ENCODE data around the gene RALGPS1. TPM values are rescaled to one million over a fixed set of nuclear protein-coding genes. Genes with fewer than 3 reads are reported as not detected.

RALGPS1 gene
- total and polyA plus RNA-seq, 2 of the 8 experiments (the other 6 are each of a cell fraction or from before 2014, with no cell fraction given): 20.0 to 23.5 TPM

- ChIA-PET POLR2A (ENCODE audit: partially characterized antibody) (interaction anchor here (0.8 kb wide), 1 partner anchor 67 kb away, joined by 3 read pairs; no protein-coding TSS in a partner anchor), CTCF (ENCODE audit: partially characterized antibody) (interaction anchor here (0.6 to 1.8 kb wide), 4 partner anchors 12 to 61 kb away, joined by 3 to 5 read pairs (median 4); no protein-coding TSS in a partner anchor)
- Histone ChIP-seq H2BK15ac (ENCODE audit: low read length) (no peak overlapping the region), H3K79me2 (ENCODE audit: control insufficient read depth in 1 of 2, insufficient read depth in 2 of 2, low read length in 2 of 2) (no peaks in the 10 kb centered on the region), H2AFZ (ENCODE audit: low read length) (no peak overlapping the region), H3K4me2 (ENCODE audit: insufficient read depth in 1 of 2, low read depth in 2 of 2, low read length in 2 of 2) (no peak overlapping the region), H2AK5ac (ENCODE audit: low read depth, low read length) (no peak overlapping the region), H3K18ac (ENCODE audit: extremely low read depth, low read length) (no peak overlapping the region), H3K4me1 (replicated peaks in 1 of 4; ENCODE audit: control insufficient read depth in 3 of 4, insufficient read depth in 4 of 4, low read length in 3 of 4) (no peaks in the 10 kb centered on the region), H3K56ac (replicated peaks; ENCODE audit: insufficient read length, low read depth, low read length) (no peak overlapping the region), H4K8ac (ENCODE audit: extremely low read depth, insufficient read depth, low read length) (0 out of 2 replicates have a peak overlapping the region, but pooled peaks have one; percentile 8), H2BK20ac (ENCODE audit: low read length) (no peak overlapping the region), H3K79me1 (ENCODE audit: low read depth, low read length) (no peaks in the 10 kb centered on the region), H3K14ac (ENCODE audit: insufficient read length) (no peak overlapping the region), H3K4ac (replicated peaks; ENCODE audit: insufficient read length, low read depth, low read length) (no peak overlapping the region), H3K9ac (replicated peaks in 1 of 4; ENCODE audit: extremely low read depth in 1 of 4, low read depth in 3 of 4, low read length in 3 of 4) (no peak overlapping the region), H3K27me3 (replicated peaks in 1 of 4; ENCODE audit: control insufficient read depth in 3 of 4, extremely low read depth in 1 of 4, insufficient read depth in 3 of 4, low read length in 3 of 4) (no peaks in the 10 kb centered on the region), H2BK12ac (ENCODE audit: low read depth, low read length) (no peak overlapping the region; the same call in 1 of the 2 replicates), H3K4me3 (ENCODE audit: extremely low read depth in 1 of 4, insufficient read depth in 2 of 4, low read depth in 3 of 4, low read length in 4 of 4) (no peak overlapping the region), H3K9me3 (ENCODE audit: insufficient read depth in 2 of 2, low read depth in 1 of 2, low read length in 1 of 2) (no peaks in the 10 kb centered on the region), H3K36me3 (ENCODE audit: control insufficient read depth in 2 of 4, insufficient read depth in 4 of 4, low read length in 3 of 4) (no peaks in the 10 kb centered on the region), H4K20me1 (replicated peaks in 1 of 2; ENCODE audit: control insufficient read depth in 1 of 2, insufficient read depth in 2 of 2, low read length in 2 of 2) (peaks cover 2% of the 10 kb centered on the region in 2 experiments), H4K5ac (ENCODE audit: insufficient read length, low read depth, low read length) (no peak overlapping the region), H3K27ac (ENCODE audit: low read depth, low read length) (no peak overlapping the region), H3K23me2 (ENCODE audit: low read depth, low read length) (no peaks in the 10 kb centered on the region), H2BK120ac (replicated peaks; ENCODE audit: low read depth, low read length) (no peak overlapping the region), H2BK5ac (ENCODE audit: low read depth, low read length) (no peak overlapping the region), H3K23ac (ENCODE audit: insufficient read length) (no peak overlapping the region), H4K91ac (replicated peaks; ENCODE audit: insufficient read length, low read length) (no peak overlapping the region)
- TF ChIP-seq EP300 (IDR thresholded peaks at IDR 0.05; ENCODE audit: borderline replicate concordance in 1 of 2, low read depth in 2 of 2, low read length in 2 of 2) (no peak), FOSL1 (IDR thresholded peaks at IDR 0.05; ENCODE audit: insufficient read depth, low read depth, low read length) (no peak), PHF8 (conservative IDR thresholded peaks at IDR 0.05; ENCODE audit: low read depth, low read length) (no peak), TAF1 (IDR thresholded peaks at IDR 0.05; ENCODE audit: low read depth, low read length) (no peak), KDM5A (IDR thresholded peaks at IDR 0.05; ENCODE audit: low read length) (no peak)
- DNase-seq (ENCODE audit: low read depth in 1 of 2, low spot score in 2 of 2) (no peak), FAIRE-seq (no peak)
- 90% methylated on average over 13 of the region's 13 CpGs; no CpG with 5 or more reads in 1 of the 2 experiments for whole genome bisulfite sequencing, 2 experiments (ENCODE audit: extremely low coverage in 1 of 2, insufficient coverage in 1 of 2, insufficient read length in 1 of 2, insufficient replicate concordance in 2 of 2, low coverage in 1 of 2, low lambda C conversion rate in 2 of 2, missing lambda C conversion rate in 1 of 2)
Observed at GRCh38 chr9:127096208-127096607, 181.6 kb downstream of the RALGPS1 start.

All from H1 (cell line).